Measurements from ENCODE around the gene SAP30BP. TPM values are rescaled to one million over a fixed set of nuclear protein-coding genes. Genes with fewer than 3 reads are reported as not detected.

SAP30BP gene
- polyA plus RNA-seq, 1 donor (not counting 4 experiments of a cell fraction or from before 2014, with no cell fraction given): 99.0 TPM

GRCh38 chr17:75628425-75628824 lies 38.7 kb upstream of the SAP30BP start:
- peaks cover 8 to 11% of the 10 kb centered on the region in 2 experiments for H3K36me3 ChIP-seq (ENCODE audit: control insufficient read depth in 2 of 2, extremely low read depth in 1 of 2, insufficient read depth in 2 of 2, low read length in 2 of 2)
- H3K27me3 ChIP-seq (ENCODE audit: control insufficient read depth, extremely low read depth, insufficient read depth, low read length): no peaks in the 10 kb centered on the region
- H3K9ac ChIP-seq (ENCODE audit: control insufficient read depth, extremely low read depth, insufficient read depth, low read length): no peak overlapping the region
- no peak for TF ChIP-seq CTCF (optimal IDR thresholded peaks at IDR 0.05 in 1 of 3, IDR thresholded peaks at IDR 0.05 in 1 of 3, conservative IDR thresholded peaks at IDR 0.05 in 1 of 3; ENCODE audit: extremely low read depth in 1 of 3, insufficient read depth in 2 of 3, low read length in 3 of 3)
- TF ChIP-seq EZH2 (IDR thresholded peaks at IDR 0.05; ENCODE audit: low read length): no peak
- FAIRE-seq (no peak), DNase-seq (ENCODE audit: low read depth, low spot score) (no peak)
- peaks cover 6% of the 10 kb centered on the region for H3K4me1 ChIP-seq (ENCODE audit: control insufficient read depth, extremely low read depth, insufficient read depth, low read length)
- dilution Hi-C loops (cut with MboI; ENCODE audit: extremely low pct_ligation_motif_present, low sequenced_read_pairs): no loop called here
- no peaks in the 10 kb centered on the region for H3K9me1 ChIP-seq (ENCODE audit: control insufficient read depth, extremely low read depth, insufficient read depth, low read length)
- H3K27ac ChIP-seq (ENCODE audit: control insufficient read depth, insufficient read depth, low read length): no peak overlapping the region
- no peaks in the 10 kb centered on the region for H3K9me3 ChIP-seq (ENCODE audit: control insufficient read depth, low read depth, low read length)
- H2AFZ ChIP-seq (ENCODE audit: control insufficient read depth, low read length): no peak overlapping the region
- H4K20me1 ChIP-seq (ENCODE audit: control insufficient read depth, extremely low read depth, insufficient read depth, low read length): peaks cover 3% of the 10 kb centered on the region
- no peak overlapping the region for H3K4me2 ChIP-seq (ENCODE audit: control insufficient read depth, extremely low read depth, insufficient read depth, low read depth, low read length)
- H3K4me3 ChIP-seq (ENCODE audit: control insufficient read depth in 2 of 3, extremely low read depth in 1 of 3, insufficient read depth in 2 of 3, low read depth in 1 of 3, low read length in 3 of 3): no peak overlapping the region
- H3K79me2 ChIP-seq (ENCODE audit: control insufficient read depth, insufficient read depth, low read length): no peaks in the 10 kb centered on the region

GRCh38 chr17:75629157-75629556 lies 38.0 kb upstream of the SAP30BP start:
- dilution Hi-C loops (cut with MboI; ENCODE audit: extremely low pct_ligation_motif_present, low sequenced_read_pairs): no loop called here
- Histone ChIP-seq H3K4me3 (ENCODE audit: control insufficient read depth in 2 of 3, extremely low read depth in 1 of 3, insufficient read depth in 2 of 3, low read depth in 1 of 3, low read length in 3 of 3) (no peak overlapping the region), H3K4me1 (ENCODE audit: control insufficient read depth, extremely low read depth, insufficient read depth, low read length) (peaks cover 13% of the 10 kb centered on the region), H4K20me1 (ENCODE audit: control insufficient read depth, extremely low read depth, insufficient read depth, low read length) (peaks cover 3% of the 10 kb centered on the region), H3K4me2 (ENCODE audit: control insufficient read depth, extremely low read depth, insufficient read depth, low read depth, low read length) (no peak overlapping the region), H3K9me3 (ENCODE audit: control insufficient read depth, low read depth, low read length) (no peaks in the 10 kb centered on the region), H3K27ac (ENCODE audit: control insufficient read depth, insufficient read depth, low read length) (no peak overlapping the region), H3K27me3 (ENCODE audit: control insufficient read depth, extremely low read depth, insufficient read depth, low read length) (no peaks in the 10 kb centered on the region), H2AFZ (ENCODE audit: control insufficient read depth, low read length) (no peak overlapping the region), H3K9me1 (ENCODE audit: control insufficient read depth, extremely low read depth, insufficient read depth, low read length) (no peaks in the 10 kb centered on the region), H3K36me3 (ENCODE audit: control insufficient read depth in 2 of 2, extremely low read depth in 1 of 2, insufficient read depth in 2 of 2, low read length in 2 of 2) (peaks cover 8 to 11% of the 10 kb centered on the region in 2 experiments), H3K79me2 (ENCODE audit: control insufficient read depth, insufficient read depth, low read length) (no peaks in the 10 kb centered on the region), H3K9ac (ENCODE audit: control insufficient read depth, extremely low read depth, insufficient read depth, low read length) (no peak overlapping the region)
- TF ChIP-seq EZH2 (IDR thresholded peaks at IDR 0.05; ENCODE audit: low read length): no peak
- TF ChIP-seq CTCF (optimal IDR thresholded peaks at IDR 0.05 in 1 of 3, IDR thresholded peaks at IDR 0.05 in 1 of 3, conservative IDR thresholded peaks at IDR 0.05 in 1 of 3; ENCODE audit: extremely low read depth in 1 of 3, insufficient read depth in 2 of 3, low read length in 3 of 3): no peak
- no peak for FAIRE-seq
- DNase-seq (ENCODE audit: low read depth, low spot score): no peak

Measured in keratinocyte (primary cell).